Stimulated activated CD4-positive, alpha-beta T cell treated with anti-CD3 and anti-CD28 coated beads, Interleukin-1b, Interleukin-23, amount 100 ng/mL, for 1 hour (primary cell): Measurements from ENCODE around the gene TMEM39B.
"Not testable (repeated sequence)": the region's sequence is repeated elsewhere in the genome, so short reads cannot be mapped to it uniquely, and the experiment has no call there.

Experiments
- DNase-seq, 2 donors: peaks; one replicate each; pipeline ENCODE4 v3.0.0-alpha.2; 2020; ENCODE audit warnings: low read depth in 2 of 2

Gene TMEM39B

GRCh38 chr1:32068957-32069588 is 3.7 kb upstream of the TMEM39B start:
- no peak for DNase-seq

- no peak for DNase-seq
These were observed 749 bp upstream of the TMEM39B start for GRCh38 chr1:32071758-32072621.

- no peak for DNase-seq
These were observed 825 bp downstream of the TMEM39B start for GRCh38 chr1:32073299-32074229.

GRCh38 chr1:32074841-32075240 is 2.1 kb downstream of the TMEM39B start:
- DNase-seq: no peak

- no peak for DNase-seq
These were observed 4.7 kb downstream of the TMEM39B start for GRCh38 chr1:32077451-32077850.

GRCh38 chr1:32082022-32082421 is 9.3 kb downstream of the TMEM39B start:
- no peak for DNase-seq

GRCh38 chr1:32086381-32086780 is 13.6 kb downstream of the TMEM39B start:
- DNase-seq: not testable (repeated sequence)

- DNase-seq: no peak
These were observed 18.4 kb downstream of the TMEM39B start for GRCh38 chr1:32091176-32091575.

GRCh38 chr1:32091591-32091990 is 18.9 kb downstream of the TMEM39B start:
- DNase-seq: no peak

GRCh38 chr1:32094746-32095521 is 22.2 kb downstream of the TMEM39B start:
- no peak for DNase-seq

GRCh38 chr1:32099426-32099825 is 26.7 kb downstream of the TMEM39B start:
- no peak for DNase-seq

GRCh38 chr1:32100359-32100758 is 27.6 kb downstream of the TMEM39B start:
- no peak for DNase-seq

- DNase-seq: no peak
These were observed 28.3 kb downstream of the TMEM39B start for GRCh38 chr1:32100807-32101708.

- no peak for DNase-seq
These were observed 31.4 kb downstream of the TMEM39B start for GRCh38 chr1:32104127-32104526.

- DNase-seq: no peak
These were observed 32.6 kb downstream of the TMEM39B start for GRCh38 chr1:32105338-32105737.

- DNase-seq: no peak
These were observed 34.0 kb downstream of the TMEM39B start for GRCh38 chr1:32106663-32107275.

GRCh38 chr1:32107742-32108661 is 35.3 kb downstream of the TMEM39B start, which contains the start of gene KPNA6:
Gene KPNA6 (plus strand): TSS chr1:32108056. CDS start chr1:32108131, 75 bp downstream.
- DNase-seq: peak; percentile 68 to 70

GRCh38 chr1:32111040-32111623 is 38.4 kb downstream of the TMEM39B start:
- no peak for DNase-seq
